Adrenal gland (tissue), 5 donors: ENCODE data around the gene ZNHIT3.

ENCODE experiments used
- CTCF ChIP-seq, 6 experiments: fragments of 450-650 bp in 4 of 6; fragments of 200-600 bp in 2 of 6; sonication (generic) in 1 of 6; IDR thresholded peaks; 1 replicate in 5 of 6; 2 replicates in 1 of 6; pipeline versions ENCODE4 v1.5.1 to v1.8.0; 2016 to 2021; ENCODE audit warnings: antibody characterized with exemption in 6 of 6, mild to moderate bottlenecking in 2 of 6, moderate library complexity in 1 of 6
- POLR2A ChIP-seq, 2 donors: fragments of 450-650 bp; IDR thresholded peaks; one replicate each; pipeline ENCODE4 v1.6.1; 2017; ENCODE audit warnings: antibody characterized with exemption in 2 of 2, mild to moderate bottlenecking in 2 of 2, moderate library complexity in 1 of 2
- donor health status: DM: no; HTN: no; CAD: no.

- TF ChIP-seq CTCF (IDR thresholded peaks at IDR 0.05) (no peak), POLR2A (IDR thresholded peaks at IDR 0.05) (no peak)
These were observed 17.1 kb downstream of the ZNHIT3 start for GRCh38 chr17:36503456-36504155.
